ENCODE results near the gene PCDHA1.
"Not testable (repeated sequence)": the region's sequence is repeated elsewhere in the genome, so short reads cannot be mapped to it uniquely, and the experiment has no call there.

PCDHA1 gene

GRCh38 chr5:140785905-140786686 is at the start of gene PCDHA1:
PCDHA1 (plus strand) TSS chr5:140786140.
- no peak for DNase-seq

- no peak for DNase-seq
Observed at GRCh38 chr5:140737486-140737885, 48.5 kb upstream of the PCDHA1 start.

- DNase-seq = no peak
Observed at GRCh38 chr5:140741967-140742366, 44.0 kb upstream of the PCDHA1 start.

- DNase-seq = no peak
Observed at GRCh38 chr5:140753561-140753960, 32.4 kb upstream of the PCDHA1 start.

GRCh38 chr5:140764177-140764973 is 21.6 kb upstream of the PCDHA1 start:
- DNase-seq = no peak

GRCh38 chr5:140767444-140767843 is 18.5 kb upstream of the PCDHA1 start:
- no peak for DNase-seq

GRCh38 chr5:140780512-140780911 is 5.4 kb upstream of the PCDHA1 start:
- DNase-seq = no peak

GRCh38 chr5:140787422-140787821 is 1.5 kb downstream of the PCDHA1 start:
- not testable (repeated sequence) for DNase-seq

- not testable (repeated sequence) for DNase-seq
Observed at GRCh38 chr5:140787849-140788504, 2.0 kb downstream of the PCDHA1 start.

GRCh38 chr5:140791089-140791488 is 5.1 kb downstream of the PCDHA1 start:
- no peak for DNase-seq

- DNase-seq = no peak
Observed at GRCh38 chr5:140794595-140795258, 8.8 kb downstream of the PCDHA1 start, which contains the start of gene PCDHA2. PCDHA2 (plus strand) TSS chr5:140794852.

GRCh38 chr5:140795259-140795641 is 9.3 kb downstream of the PCDHA1 start:
- no peak for DNase-seq

GRCh38 chr5:140796072-140796717 is 10.3 kb downstream of the PCDHA1 start:
- not testable (repeated sequence) for DNase-seq

GRCh38 chr5:140796718-140797095 is 10.8 kb downstream of the PCDHA1 start:
- no peak for DNase-seq

- no peak for DNase-seq
Observed at GRCh38 chr5:140800816-140801493, 15.0 kb downstream of the PCDHA1 start, which contains the start of gene PCDHA3. PCDHA3 (plus strand) TSS chr5:140801057.

- DNase-seq = no peak
Observed at GRCh38 chr5:140801494-140801841, 15.5 kb downstream of the PCDHA1 start.

GRCh38 chr5:140802381-140802780 is 16.4 kb downstream of the PCDHA1 start:
- not testable (repeated sequence) for DNase-seq

GRCh38 chr5:140802781-140803271 is 16.9 kb downstream of the PCDHA1 start:
- no peak for DNase-seq

GRCh38 chr5:140806834-140807775 is 21.2 kb downstream of the PCDHA1 start, which contains the start of gene PCDHA4:
PCDHA4 (plus strand) TSS chr5:140807068.
- no peak for DNase-seq

GRCh38 chr5:140808241-140808888 is 22.4 kb downstream of the PCDHA1 start:
- DNase-seq = not testable (repeated sequence)
